Activated CD4-positive, alpha-beta T cell treated with anti-CD3 and anti-CD28 coated beads for 1 hour (primary cell): ENCODE data around the gene UCP2.

Experiments used
- DNase-seq: peaks from one replicate; pipeline ENCODE4 v3.0.0-alpha.2; 2020

The UCP2 gene, protein sequence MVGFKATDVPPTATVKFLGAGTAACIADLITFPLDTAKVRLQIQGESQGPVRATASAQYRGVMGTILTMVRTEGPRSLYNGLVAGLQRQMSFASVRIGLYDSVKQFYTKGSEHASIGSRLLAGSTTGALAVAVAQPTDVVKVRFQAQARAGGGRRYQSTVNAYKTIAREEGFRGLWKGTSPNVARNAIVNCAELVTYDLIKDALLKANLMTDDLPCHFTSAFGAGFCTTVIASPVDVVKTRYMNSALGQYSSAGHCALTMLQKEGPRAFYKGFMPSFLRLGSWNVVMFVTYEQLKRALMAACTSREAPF

DNA sequence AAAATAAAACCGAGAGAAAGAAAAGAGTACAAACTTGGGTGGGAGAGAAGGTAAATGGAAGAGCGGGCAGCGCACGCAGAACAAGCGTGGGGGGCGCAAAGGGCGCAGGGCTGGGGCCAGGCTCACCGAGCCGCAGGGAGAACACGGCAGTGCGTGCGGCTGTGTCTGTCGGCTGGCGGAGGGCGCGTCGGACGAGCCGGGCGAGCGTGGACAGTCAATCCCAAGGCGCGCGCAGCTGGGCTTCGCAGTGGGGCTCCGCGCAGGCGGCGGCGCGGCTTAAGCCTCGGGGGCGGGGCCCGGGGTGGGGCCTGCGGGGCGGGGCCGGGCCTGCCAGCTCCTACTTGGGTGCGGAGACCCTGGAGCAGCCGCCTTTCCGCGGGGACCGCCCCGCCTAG lies at the start of gene UCP2:
UCP2 (minus strand) TSS at position 249 of the 395 bp plus-strand sequence. CDS start 4,465 bp downstream, outside the sequence.
- peak; percentile 70 for DNase-seq

DNA sequence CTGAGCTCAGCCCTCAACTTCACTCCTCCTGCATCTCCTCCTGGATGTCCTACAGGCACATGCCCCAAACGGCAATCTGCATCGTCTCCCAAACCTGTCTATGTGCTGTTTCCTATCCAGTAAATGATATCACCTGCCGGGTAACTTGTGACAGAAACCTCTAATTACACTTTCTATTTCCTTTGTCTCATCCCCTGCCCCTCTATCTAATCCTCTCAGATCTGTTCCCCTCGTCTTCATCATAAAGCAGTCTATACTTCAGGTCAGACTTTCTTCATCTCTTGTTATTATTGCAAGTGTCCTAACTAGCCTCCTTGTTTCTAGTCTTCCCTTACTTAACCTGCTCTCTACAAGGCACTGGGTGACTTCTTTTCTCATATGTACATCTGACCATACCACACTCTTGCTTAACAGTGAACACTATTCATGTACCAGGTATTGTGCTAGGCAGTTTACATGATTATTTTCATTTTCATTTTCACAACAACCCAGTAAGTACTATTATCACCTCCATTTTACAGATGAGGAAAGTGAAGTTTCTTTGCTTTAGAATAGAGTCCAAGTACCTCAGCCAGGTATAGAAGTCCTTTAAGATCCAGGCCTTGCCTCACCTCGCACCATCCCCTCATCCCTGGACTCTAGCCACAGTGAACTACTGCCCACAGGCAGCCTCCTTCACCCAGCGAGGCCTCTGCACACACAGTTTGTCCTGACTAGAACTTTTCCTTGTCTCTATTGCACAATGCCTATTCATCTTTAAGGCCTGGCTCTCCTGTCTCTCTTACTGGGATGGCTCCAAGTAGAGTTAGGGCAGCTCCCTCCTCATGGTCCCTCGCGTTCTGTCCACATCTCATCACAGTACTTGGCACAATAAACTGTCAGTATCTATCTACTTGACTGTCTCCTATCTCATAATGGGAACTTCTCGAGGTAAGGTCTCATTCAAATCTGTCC lies 48.4 kb upstream of the UCP2 start:
- DNase-seq, result no peak

DNA sequence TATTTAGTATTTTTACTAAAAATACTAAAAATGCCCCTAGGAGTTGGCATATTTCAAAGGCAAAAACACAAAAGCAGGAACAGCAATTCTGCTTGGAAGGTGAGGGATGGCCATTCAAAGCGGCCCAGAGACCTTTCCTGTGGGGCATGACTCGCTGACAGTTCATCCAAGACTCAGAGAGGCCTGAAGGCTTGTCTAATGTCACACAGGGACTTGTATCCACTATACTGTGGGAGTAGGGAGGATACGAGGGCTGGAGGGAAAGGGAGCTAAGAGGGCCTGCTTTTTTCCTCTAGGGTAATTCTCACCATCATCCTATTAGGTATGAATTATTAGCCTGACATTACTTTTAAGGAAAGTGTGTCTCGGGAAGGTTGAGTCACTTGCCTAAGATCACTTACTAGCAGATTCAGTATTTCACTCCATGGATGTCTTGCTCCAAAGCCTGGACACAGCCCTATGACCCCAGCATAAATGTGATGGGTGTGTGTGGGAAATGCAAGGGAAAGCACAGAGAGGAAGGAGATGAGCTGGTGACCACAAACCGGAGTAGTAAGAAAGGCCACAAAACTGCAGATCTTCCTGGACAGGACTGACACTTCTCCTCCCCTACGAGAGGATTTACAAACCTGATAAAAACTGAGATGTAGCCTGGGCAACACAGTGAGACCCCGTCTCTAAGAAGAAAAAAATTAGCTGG lies 43.0 kb upstream of the UCP2 start:
- DNase-seq, result no peak

DNA sequence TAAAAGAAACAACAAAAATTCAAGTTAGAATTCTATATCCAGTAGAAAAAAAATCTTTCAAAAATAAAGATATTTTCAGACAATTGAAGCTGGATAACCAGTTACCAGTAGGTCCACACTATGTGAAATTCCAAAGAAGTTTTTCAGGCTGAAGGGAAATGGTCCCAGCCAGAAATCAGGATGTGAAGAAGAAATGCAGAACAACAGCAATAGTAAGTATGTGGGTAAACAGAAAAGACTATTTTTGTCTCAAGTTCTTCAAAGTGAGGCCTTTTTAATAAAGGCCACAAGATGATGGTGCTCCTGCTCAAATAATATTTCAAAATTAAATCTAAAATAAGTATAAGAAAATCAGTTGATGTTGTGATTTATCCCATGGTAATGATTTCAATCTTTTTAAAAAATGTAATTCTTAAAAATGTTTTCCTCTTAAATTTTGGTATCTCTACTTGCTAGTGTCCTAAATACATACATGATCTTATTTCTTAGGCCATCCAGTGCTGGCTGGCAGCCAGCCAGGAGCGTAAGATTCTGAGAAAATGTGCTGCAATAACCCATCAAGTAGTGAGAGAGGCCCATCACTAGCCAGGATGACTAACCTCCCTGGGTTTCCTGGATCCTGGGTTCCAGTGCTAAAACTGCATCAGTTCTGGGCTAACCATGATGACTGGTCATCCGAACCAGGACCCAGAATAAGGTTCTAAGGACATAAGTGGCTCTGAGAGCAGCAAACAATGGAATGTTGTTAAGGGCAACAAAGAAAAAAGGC lies 41.8 kb upstream of the UCP2 start:
- DNase-seq, result no peak

DNA sequence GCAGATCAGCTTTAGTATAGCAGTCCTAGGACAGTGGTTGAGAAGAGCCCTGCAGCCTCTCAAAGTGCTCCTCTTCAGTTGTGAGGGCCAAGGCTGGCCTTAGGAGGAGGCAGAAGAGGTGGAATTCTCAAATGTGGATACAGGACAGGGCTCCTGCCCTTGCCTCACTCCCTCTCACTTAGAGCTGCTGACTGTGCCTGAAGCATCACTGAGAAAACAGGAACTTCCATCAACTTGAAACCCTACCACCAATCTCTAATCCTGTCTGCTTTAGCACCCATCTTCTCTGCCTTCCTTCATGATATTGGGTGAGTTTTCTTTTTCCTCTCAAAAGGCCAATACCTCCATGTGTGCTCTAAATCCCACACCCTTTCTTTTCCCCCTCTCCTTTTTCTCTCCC lies 40.6 kb upstream of the UCP2 start:
- DNase-seq, result no peak

DNA sequence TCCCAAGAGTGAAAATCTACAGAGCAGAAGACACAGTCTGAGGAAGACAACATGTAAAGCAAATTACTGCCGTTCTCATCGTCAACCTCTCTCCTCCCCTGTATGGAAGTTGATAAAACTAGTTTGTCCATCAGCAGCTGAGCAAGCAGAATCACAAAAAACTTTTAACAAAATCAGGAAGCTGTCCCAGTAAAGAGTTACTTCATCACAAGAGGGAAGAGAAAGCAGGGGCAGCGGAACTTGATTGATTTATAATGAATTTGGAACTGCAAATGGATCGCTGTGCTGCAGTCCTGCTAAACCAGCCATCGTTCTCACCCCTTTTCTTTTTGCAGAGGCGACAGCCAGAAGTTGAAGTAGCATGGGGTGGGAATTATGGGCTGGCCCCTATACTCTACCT lies 39.9 kb upstream of the UCP2 start:
- no peak for DNase-seq

DNA sequence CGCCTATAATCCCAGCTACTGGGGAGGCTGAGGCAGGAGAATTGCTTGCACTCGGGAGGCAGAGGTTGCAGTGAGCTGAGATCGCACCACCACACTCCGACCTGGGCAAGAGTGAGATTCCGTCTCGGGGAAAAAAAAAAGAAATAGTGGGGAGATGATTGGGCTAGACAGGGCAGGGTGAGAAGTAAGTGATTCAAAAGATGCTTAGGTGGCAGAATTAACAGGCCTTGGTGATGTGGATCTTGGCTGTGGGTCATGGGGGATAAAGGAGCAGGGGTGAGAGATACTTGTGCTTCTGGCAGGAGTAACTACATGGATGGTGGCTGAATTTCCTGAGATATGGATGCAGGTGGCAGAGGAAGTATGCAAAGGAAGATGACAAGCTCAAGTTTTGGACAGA lies 39.4 kb upstream of the UCP2 start:
- no peak for DNase-seq

DNA sequence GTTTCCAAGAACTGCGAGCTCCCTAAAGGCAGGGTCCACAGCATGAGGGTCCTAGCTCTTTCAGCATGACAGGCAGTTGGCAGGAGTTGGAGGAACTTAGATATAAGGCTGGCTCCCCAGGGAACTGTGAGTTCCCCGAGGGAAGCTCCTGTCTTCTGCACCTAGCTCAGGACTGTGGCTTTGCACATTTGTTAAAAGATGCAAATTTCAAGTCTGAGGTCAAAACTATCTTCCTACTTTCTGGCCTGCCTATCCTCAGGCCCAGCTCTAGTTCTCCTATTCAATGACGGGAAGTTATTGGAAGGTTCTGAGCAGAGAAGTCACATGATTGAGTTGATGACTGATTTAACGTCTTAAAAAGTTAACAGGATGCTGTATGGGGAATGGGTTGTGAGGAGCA lies 37.9 kb upstream of the UCP2 start:
- no peak for DNase-seq

DNA sequence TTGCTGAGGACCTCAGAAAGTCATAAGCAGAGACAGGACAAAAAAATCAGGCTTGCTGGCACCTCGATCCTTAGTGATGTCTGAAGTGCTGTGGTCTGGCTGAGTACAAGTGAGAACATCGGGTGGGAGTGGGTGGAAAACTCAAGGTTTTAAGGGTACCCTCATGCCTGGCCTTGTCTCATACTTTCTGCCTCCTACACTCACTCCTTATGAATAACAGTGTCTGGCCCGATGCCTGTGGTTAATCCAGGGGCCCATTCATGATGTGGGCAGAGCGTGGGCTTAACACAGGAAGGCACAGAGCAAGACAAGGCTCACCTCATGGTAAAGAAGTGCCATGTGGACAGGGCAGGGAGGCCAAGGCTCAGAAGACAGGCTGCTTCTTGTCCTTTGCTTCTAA lies 37.2 kb upstream of the UCP2 start:
- no peak for DNase-seq

DNA sequence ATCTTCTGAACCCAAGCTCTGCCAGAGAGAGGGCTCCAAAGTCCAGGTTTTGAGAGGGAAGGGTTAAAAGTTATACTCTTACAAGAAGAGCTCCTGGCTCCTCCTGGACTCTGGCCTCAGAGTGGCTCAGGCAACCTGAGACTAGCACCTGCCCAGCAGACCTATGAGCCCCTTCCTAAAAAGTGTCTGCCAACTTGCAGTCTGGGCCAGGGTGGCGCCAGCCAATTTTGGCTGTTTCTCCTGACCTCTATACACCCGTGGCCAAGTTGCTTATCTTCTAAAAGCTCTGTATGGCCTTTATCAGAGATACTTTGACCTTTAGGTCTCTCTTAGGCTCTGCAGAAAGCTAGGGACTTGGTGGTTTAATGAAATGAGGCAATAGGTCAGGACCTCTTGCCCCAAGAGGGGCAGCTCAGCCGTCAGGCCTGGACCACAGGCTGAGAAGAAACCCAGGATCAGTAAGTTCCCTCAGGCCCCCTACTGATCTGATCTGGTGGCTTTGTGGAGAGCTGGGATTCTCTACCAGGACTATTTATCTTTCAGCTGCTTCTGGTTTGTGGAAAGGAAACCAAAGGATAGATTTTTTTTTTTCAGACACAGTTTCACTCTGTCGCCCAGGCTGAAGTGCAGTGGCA lies 36.6 kb upstream of the UCP2 start:
- no peak for DNase-seq

DNA sequence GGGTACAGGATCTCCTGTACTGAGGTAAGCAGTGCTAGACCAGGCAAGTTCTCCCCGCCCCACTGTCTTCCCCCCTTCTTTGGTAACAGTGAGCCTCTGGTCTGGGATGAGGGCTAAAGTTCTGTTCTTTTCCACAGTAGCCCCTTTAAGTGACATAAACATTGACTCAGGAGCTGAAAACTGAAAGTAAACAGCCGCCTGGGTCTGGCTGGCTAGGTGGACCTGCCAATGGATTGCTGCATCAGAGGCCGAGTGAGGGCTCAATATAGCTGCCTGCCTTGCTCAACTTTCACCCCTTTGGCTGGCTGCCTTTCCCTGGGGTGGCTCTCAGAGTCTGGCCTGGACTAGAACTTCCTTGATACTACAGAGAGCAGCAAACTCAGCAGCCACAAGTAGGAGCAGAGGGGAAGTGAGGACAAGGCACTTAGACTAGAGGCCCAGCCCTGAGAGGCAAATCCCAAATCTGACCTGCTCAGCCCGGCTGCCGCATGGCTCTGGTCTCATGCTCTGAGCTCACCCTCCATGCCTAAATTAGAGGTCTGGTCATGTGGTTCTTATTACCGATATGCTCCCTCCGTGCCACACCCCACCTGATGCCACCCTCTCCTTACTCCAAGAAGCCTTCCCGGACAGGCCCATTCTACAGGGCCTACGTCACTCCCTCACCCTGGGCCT lies 35.8 kb upstream of the UCP2 start:
- no peak for DNase-seq

DNA sequence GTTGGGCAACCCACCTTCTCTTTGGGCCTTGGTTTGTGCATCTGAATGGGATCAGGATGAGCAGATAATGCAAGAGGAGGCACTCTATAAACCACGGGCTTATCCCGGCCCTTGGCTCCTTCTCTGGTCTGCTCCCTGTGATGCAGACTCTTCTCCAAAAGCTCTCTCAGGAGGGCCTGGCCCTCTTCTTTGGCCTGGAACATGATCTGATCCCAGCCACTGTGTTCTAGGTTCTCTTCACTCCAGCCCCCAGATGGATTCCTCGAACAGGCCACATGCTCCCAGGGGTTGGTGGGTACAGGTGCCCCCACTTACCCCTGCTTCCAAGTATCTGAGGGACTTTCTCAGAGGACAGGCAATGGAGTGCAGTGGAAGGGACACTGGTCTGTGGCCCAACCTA lies 35.0 kb upstream of the UCP2 start:
- DNase-seq, result no peak

DNA sequence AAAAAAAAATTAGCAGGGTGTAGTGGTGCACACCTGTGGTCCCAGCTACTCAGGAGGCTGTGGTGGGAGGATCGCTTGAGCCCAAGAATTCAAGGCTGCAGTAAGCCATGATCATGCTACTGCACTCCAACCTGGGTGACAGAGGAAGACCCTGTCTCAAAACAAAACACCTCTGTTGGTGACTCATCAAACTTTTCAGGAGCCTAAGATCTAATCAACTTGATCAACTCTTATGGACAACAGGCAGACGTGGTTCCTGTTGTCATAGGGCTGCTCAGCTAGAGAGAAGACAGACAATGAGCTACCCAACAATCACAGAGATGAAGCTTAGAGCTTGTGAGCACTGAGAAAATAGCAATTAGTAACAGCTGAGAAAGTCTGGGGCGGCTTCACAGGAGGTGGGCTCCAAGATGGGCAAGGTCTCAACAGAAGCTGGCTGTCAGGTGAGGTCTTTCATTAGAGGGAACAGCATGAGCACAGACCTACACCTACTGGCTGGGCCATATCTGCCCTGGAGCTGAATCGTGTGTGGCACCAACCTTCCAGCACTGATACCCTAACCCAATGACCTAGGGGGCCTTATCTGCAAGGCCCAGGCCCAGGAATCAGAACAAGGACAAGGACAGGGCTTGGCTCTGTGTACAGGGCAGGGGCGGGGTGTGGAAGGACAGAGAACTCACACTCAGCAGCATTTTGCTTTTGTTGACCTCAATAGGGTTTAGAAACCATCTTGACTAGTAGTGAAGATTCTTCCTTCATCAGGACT lies 33.5 kb upstream of the UCP2 start:
- no peak for DNase-seq

DNA sequence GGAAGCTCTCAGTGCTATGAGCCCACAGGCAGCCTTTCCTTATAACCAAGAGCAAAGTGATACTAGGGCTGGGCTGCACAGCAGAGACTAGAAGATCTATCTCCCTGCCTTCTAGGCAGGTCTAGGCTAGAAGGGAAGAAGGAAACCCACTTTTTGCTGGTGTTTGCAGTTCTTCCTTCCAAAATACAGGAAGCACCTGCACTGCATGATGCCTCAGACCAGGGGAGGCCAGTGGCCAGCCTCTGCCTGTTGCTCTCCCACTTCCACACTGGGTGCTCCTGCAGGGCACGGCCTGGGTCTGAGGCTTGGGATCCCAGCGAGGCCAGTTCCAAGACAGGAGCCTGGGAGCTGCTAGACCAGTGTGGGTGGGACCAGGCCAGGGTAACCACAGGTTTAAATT lies 32.2 kb upstream of the UCP2 start:
- DNase-seq, result no peak

DNA sequence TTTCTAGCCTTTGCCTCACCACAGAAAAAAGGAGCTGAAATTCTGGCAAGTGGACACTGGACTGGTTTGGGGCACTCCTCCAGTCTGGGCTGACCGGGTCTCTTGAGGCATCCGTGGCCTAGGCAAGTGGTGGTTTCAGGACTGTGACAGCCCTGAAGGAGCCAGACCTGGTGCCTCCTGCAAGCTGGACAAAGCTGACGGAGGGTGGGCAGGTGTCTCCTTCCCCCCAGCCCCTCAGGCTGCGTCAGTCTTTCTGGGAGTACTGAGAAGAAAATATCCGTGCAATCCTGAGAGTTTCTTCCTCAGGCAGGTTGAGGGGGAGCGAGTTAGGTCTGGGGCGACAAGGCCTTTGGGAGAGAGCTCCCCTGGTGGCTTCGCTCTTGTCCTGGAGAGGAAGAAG lies 30.5 kb upstream of the UCP2 start:
- DNase-seq, result no peak

DNA sequence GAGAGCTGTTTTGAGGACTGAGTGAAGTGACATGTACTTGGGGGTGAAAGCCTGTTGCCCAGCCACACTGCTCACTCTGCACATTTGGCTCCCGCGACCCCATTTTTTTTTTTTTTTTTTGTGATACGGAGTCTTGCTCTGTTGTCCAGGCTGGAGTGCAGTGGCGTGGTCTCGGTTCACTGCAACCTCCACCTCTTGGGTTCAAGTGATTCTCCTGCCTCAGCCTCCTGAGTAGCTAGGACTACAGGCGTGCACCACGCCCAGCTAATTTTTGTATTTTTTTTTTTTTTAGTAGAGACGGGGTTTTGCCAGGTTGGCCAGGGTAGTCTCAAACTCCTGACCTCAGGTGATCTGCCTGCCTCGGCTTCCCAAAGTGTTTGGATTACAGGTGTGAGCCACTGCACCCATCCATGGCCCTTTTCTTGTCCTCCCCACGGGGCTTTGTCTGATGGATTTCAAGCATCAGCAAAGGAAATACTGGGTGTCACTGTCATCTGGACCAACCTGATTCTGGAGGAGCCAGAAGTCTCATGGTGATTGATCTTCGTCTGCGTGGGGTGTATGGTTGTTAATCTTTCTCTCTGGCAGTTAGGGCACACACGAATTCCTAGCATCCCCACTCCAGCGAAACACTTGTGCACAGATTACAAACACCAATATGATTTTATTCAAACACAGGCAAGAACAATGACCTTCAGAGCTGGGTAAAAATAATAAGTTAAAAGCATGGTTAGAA lies 29.6 kb upstream of the UCP2 start:
- no peak for DNase-seq

DNA sequence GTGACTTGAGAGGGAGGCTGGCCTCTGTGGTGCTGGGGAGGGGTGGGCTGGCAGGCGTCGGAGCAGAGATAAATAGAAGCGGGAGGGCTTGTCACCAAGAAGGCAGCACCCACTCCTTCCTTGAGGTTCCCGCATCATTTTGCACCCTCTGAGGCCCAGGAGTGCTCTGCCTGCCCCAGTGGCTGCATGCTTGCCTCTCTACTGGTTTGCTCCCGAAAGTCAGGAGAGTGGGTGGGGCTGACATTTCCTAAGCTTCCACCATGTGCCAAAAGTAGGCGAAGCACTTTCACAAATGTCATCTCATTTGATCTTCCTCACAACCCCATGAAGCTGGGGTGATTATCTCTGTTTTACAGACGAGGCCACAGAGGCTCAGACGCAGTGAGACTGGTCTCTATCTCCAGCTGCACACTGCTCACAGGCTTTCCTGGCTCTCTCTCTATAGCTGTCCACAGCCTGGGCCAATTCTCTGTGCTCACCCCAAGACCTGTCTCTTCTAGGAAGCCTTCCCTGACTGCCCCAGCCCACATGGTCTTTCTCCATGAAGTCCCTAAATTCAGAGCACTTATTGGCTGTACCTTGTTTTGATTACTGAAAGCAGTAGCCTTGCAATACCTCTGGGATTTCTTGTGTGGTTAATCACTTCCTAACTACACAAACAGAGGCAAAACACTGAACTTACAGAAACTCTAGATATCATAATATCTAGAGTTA lies 28.9 kb upstream of the UCP2 start:
- no peak for DNase-seq

DNA sequence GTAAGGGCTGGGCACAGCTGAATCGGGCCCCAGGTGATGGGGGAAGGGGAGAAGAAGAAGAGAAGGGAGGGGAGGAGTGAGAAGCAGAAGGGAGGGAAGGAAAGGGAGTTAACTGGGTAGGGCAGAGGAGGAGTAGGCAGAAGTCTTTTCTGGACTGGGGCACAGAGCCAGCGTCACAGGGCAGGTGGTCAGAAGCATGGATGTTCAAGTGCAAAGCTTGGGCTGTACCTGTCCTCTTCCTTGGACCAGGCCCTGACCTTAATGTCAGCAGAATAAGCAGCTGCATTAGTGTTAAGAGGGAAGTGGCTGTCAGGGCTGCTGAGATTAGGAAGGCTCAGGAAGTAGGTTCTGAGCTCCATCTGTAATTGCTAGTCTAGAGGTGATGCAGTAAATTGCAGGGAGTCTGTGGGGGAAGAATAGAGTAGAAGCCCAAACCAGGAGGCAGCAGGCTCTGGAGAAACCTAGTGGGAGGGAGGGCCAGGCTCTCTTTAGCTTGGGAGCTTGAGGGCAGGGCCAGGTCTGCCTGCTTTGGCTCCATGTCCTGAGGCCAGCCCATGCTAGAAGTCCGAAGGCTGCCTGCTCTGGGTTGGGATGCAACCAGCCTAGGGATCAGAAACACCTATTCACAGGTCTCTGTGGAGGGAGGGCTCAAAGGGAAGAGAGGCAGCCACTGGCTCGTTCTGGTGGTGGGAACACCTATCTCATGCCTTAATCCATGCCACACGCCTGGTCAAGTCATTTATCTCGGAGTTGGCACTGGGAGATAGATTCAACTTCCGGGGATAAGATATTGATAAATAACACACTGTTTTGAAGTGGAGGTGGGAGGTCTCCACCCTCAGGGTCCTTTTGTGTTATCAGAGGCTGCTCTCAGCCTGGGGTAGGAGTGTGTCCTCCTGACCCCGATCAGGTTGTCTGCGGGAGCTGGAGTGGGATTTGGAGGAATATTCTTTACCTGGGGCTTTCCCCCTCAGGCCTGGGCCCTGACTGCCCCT lies 28.0 kb upstream of the UCP2 start:
- no peak for DNase-seq
